ENCODE results near the gene GPR137. TPM values are rescaled to one million over a fixed set of nuclear protein-coding genes. Genes with fewer than 3 reads are reported as not detected.

The GPR137 gene
- total and polyA plus RNA-seq, 10 of the 15 experiments (the other 5 are each of a cell fraction or from before 2014, with no cell fraction given): 0.37 to 29.2 (median 13.8) TPM

GRCh38 chr11:64240435-64241240 lies 45.0 kb upstream of the GPR137 start, which contains the start of gene FKBP2 (continued):
- TF ChIP-seq MLLT1 (IDR thresholded peaks at IDR 0.05) (0 out of 2 replicates have a peak, but pooled peaks have one; percentile 76), ELK1 (IDR thresholded peaks at IDR 0.05; ENCODE audit: low read depth, low read length) (peak; percentile 94), SREBF2 (IDR thresholded peaks at IDR 0.05; ENCODE audit: low read length) (no peak), MTA3 (IDR thresholded peaks at IDR 0.05; ENCODE audit: borderline replicate concordance, low read length) (no peak), PRDM15 (CRISPR knock-in tag; IDR thresholded peaks at IDR 0.05) (no peak), WRNIP1 (IDR thresholded peaks at IDR 0.05; ENCODE audit: borderline replicate concordance, low read depth, low read length) (no peak), HDAC6 (IDR thresholded peaks at IDR 0.05; ENCODE audit: unreplicated experiment) (no peak), CBX3 (IDR thresholded peaks at IDR 0.05; ENCODE audit: borderline replicate concordance, low read depth) (no peak), SKIL (IDR thresholded peaks at IDR 0.05; ENCODE audit: low read depth, poor library complexity, severe bottlenecking) (no peak), EED (IDR thresholded peaks at IDR 0.05; ENCODE audit: low read depth) (0 out of 2 replicates have a peak, but pooled peaks have one; percentile 7), ZNF384 (IDR thresholded peaks at IDR 0.05; ENCODE audit: borderline replicate concordance, low read depth, low read length) (no peak), EGR1 (IDR thresholded peaks at IDR 0.05; ENCODE audit: borderline replicate concordance in 1 of 2, low read depth in 2 of 2, low read length in 2 of 2) (peak in 1 of 2 experiments; percentile 90; a peak in 2 of 3 replicates), CHD4 (IDR thresholded peaks at IDR 0.05) (no peak), BCLAF1 (IDR thresholded peaks at IDR 0.05) (no peak), TCF3 (IDR thresholded peaks at IDR 0.05; ENCODE audit: borderline replicate concordance, insufficient read depth, low read depth, low read length) (no peak; the same call in 1 of the 2 replicates), ATF3 (IDR thresholded peaks at IDR 0.05; ENCODE audit: borderline replicate concordance, extremely low read depth, low read depth, low read length) (no peak)
